NCI-H2171 treated with DMSO at 0.1 percent for 48 hours (cell line): Measurements from ENCODE around the gene PGM2L1.
"Not testable (repeated sequence)": the region's sequence is repeated elsewhere in the genome, so short reads cannot be mapped to it uniquely, and the experiment has no call there.

Experiments
- DNase-seq: peaks from one replicate; lab custom pipeline; 2025; lab: John Stamatoyannopoulos, UW

PGM2L1 gene

DNA sequence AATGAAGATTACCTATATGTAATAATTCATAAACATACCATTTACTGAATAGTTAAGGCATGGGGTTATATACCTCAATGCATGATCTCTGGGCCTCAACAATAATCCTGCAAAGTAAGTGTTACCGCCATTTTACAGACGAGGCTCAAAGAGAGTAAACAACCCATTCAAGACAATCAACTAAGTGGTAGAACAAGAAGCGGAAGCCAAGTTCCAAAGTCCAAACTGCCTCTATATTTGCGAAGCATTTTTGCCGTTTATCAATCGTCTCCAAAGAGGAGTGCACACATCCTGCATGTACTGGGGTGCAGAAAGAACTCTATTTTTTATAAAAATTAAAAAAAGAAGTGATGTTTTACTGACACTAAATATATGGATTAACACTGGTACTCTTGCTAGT is 59.3 kb downstream of the PGM2L1 start:
- DNase-seq = no peak

GRCh38 chr11:74333193-74333592 is 65.0 kb downstream of the PGM2L1 start:
- DNase-seq = no peak

GRCh38 chr11:74332291-74332690 is 65.9 kb downstream of the PGM2L1 start:
- DNase-seq = no peak

- not testable (repeated sequence) for DNase-seq
Observed at GRCh38 chr11:74331000-74331399, 67.2 kb downstream of the PGM2L1 start.

DNA sequence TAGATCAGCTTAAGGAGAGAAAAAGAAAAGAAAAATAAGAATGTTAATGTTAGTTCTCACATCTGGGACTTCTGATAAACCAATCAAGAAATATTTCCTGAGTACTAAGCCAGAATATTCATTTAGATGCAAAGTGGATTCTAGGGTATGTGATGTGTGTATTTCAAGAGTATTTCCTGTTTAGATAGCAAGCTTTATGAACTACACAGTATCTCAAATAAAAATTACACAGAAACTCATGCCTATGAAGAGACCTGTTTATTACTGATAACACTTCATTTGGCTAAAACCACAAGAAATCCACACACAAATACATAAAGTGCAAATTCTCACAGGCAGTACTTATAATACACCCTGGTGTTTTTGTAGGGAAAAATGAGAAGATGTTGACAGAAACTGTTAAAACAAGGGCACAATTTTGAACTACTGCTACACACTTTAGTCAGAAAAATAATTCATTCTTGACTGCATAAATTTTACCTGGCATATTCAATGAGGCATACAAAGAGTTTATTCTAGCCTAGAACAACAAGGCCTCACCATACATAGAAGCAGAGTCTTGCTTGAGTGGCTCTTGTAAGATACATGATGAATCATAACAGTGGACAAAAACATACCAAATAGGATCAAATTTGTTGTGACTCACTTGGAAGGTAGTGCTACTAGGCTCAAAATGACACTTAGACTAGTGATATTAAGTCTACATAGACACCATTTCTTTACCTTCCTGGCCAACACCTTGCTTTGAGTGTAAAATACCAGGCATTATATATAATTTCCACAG is 68.0 kb downstream of the PGM2L1 start:
- no peak for DNase-seq

DNA sequence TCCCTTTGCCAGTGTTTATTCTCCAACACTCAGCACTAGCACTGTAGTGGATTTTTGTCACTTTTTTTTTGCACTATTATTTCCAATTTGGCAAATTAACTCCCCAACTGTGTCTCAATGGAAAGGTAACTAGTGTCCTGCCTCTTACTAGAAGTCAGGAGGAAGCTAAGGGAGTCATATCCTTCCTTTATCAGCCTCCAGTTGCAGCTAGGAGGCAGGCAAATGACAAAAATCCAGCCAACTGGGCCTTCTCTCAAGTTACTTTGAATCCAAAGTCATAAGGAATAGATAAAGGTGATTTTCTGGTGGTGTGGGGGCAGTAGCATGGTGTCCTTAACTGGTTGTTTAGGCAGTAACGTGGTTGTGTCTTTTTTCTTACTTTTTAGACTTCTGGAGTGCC is 71.2 kb downstream of the PGM2L1 start:
- DNase-seq = no peak

DNA sequence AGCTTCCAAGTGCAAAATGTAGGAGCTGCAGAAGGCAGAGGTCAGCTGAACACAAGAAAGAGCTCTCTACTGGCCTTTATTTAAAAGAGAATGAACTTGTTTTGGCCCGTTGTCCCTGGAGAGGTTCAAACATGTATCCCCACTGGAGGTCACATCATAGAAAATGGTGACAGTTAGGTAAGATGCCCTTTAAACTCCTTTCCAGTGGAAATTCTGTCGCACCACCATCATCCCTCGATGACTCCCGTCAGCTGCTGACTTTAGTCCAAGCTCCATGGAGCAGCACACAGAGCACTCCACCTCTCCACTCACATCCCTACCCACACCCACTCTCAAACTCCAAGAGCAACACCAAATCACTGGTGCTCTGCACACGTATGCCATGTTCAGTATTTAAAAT is 71.6 kb downstream of the PGM2L1 start:
- DNase-seq = no peak

GRCh38 chr11:74325649-74326645 is 72.3 kb downstream of the PGM2L1 start:
- DNase-seq = peak; percentile 80

- DNase-seq = no peak
Observed at GRCh38 chr11:74322667-74323066, 75.6 kb downstream of the PGM2L1 start.

DNA sequence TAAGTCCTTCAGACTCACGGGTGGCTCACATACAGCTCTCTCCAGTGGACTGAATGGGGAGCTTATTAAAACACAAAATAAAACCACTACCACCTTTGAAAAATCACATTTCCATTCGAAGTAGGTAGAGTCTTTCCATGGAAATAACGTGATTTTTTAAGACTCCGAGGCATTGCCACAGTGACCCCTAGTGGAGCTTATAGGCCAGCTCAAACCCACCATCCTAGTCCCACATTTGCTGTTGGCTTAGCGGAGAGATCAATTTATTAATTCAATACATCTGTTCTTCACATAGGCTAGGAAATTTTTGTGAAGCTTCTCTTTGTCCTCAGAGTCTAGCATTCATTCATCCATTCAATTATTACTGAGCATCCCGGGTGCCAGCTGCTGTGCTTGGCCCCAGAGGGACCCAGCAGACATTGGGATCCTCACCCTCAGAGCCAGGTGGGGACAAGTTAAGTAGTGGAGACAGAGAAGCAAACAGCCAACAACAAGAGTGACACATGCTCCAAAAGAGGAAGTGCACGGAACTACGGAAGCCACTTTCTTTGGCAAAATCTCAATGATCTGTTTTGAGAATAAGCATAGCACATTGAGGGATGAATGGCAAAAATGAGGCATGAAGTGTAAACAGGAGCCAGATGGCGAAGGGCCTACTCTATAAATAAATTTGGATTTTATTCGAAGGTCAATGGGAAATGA is 76.6 kb downstream of the PGM2L1 start:
- peak; percentile 61 for DNase-seq

DNA sequence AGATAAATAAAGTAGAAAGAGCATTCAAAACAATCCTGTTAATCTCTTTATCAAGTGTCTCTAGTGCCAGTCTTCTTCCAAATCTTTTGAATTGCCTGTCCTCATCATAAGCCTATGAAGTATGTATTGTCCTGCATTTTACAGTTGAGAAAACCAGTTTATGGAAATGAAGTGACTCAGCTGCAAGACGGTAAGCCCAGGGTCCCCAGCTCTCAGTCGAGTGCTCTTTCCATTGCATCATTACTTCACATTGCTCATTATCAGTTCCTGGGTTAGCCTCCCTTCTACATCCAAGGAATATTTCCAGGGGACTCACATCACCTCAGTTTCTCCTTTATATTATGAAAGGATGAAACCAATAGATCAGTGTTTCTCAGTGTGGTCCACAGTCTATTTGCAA is 77.7 kb downstream of the PGM2L1 start:
- DNase-seq = no peak

GRCh38 chr11:74319139-74319816 is 79.0 kb downstream of the PGM2L1 start:
- no peak for DNase-seq

- no peak for DNase-seq
Observed at GRCh38 chr11:74318241-74318932, 79.8 kb downstream of the PGM2L1 start.

DNA sequence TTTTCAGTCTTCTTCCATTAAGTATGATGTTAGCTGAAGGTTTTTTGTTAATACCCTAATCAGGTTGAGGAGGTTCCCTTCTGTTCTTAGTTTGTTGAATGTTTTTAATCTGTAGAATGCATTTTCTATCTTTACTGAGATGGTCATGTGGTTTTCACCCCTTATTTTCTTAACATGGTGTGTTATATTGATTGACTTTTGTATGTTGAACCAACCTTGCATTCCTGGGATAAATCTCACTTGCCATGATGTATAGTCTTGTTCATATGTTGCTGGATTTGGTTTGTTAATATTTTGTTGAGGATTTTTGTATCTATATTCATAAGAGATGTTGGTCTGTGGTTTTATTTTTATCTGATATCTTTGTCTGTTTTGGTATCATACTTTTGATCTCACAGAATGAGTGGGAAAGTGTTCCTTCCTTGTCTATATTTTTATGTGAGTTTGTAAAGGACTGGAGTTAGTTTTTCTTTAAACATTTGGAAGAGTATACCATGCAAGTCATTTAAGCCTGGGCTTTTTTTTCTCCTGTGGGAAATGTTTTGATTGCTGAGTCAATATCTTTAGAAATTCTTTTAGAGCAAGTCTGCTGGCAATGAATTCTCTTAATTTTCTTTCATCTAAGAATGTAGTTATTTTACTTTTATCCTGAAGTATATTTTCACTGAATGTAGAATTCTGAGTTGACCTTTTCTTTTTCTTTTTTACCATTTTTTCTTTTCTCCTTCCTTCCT is 81.3 kb downstream of the PGM2L1 start:
- no peak for DNase-seq

GRCh38 chr11:74312326-74312725 is 85.9 kb downstream of the PGM2L1 start:
- DNase-seq = no peak

DNA sequence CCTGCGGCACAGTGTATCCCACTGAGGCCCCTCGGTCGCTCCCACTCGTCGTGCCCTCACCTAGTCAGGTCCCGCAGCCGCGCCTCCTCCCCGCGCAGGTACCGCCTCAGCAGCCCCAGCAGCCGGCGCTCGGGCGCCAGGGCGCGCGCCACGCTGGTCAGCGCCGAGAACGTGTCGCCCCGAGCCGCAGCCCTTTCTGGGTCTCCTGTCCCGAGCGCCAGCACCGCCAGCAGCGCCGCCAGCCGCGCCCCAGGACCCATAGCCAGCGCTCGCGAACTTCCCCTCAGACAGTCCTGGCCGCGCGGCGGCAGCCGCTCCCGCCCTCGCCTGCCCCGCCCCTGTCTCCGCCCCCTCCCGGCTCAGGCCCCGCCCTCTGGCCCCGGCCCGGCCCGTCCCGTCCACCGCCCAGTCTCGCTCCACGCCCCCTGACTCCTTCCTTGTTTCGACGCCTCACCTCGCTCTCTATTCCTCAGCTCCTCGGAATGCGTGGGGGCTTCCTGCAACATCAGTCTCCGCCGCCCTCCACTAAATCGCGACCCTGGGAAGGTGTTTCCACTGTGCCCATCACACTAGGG is 86.8 kb downstream of the PGM2L1 start, which contains the start of gene P4HA3:
P4HA3 (minus strand) TSS at position 289 of the 575 bp plus-strand sequence; CDS start at position 260, 29 bp downstream.
- DNase-seq = no peak

DNA sequence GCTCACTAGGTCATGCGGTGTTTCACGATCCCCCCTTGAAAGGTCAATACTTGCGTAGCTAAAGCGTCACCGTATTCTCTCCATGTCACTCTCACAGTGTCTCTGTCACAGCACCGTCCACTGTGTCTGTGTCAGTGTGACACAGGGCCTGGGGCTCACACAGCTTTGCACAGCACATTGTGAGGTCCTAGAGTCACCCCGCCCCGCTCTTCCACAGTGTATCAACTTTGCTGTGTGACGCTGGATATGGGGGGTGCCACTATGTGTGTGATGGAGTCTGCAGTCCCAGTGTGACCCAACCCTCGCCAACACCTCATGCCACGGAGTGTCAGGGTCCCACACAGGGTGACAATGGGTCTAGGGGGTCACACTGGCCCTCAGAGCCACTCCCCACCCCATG is 87.4 kb downstream of the PGM2L1 start:
- no peak for DNase-seq

DNA sequence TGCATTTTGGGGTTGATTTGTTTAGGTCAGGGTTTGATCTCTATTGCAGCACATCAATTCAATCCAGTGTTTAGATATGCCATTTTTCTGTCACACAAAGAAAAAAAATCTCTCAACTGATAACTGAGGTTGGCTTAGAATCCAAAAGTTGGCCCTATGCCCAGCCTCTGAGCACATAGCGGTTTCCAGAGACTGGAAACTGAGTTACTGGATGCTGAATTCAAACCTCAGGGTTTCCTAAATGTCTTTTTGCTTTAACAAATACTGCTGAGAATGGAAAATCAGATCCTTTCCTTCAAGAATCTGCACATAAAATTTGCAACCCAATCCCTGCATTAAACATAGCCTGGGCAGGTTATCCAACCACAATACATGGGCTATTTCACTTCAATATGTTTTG is 90.8 kb downstream of the PGM2L1 start:
- no peak for DNase-seq

- no peak for DNase-seq
Observed at GRCh38 chr11:74306435-74307175, 91.6 kb downstream of the PGM2L1 start.
